Activated CD8-positive, alpha-beta T cell treated with anti-CD3 and anti-CD28 coated beads, Interleukin-2, amount 10 ng/mL, durations not matched to agents 7 days and 5 days (primary cell): ENCODE results near the gene DNASE2B. TPM values are rescaled to one million over a fixed set of nuclear protein-coding genes. Genes with fewer than 3 reads are reported as not detected.
"Not testable (repeated sequence)": the region's sequence is repeated elsewhere in the genome, so short reads cannot be mapped to it uniquely, and the experiment has no call there.

ENCODE experiments used
- ATAC-seq: fragments of 150-1000 bp; cut with Tn5 transposase; one replicate; pipeline ENCODE4 v1.10.0; 2021; ENCODE audit warnings: moderate library complexity
- CTCF ChIA-PET: fragments of 350-600 bp; sonication (Branson Sonifier 250); formaldehyde crosslinking; loops from one replicate; lab custom pipeline; 2021; ENCODE audit warnings: antibody characterized with exemption; lab: Charles Lee
- POLR2A ChIA-PET: fragments of 350-600 bp; sonication (Branson Sonifier 250); formaldehyde crosslinking; loops from one replicate; lab custom pipeline; 2021; ENCODE audit warnings: antibody characterized with exemption; lab: Charles Lee
- DNase-seq: peaks from one replicate; pipeline ENCODE4 v3.0.0-alpha.2; 2020
- H3K27ac Mint-ChIP-seq: one replicate; pipeline ENCODE4 v1.8.0; 2021; ENCODE audit warnings: mild to moderate bottlenecking, mixed read lengths
- H3K27me3 Mint-ChIP-seq: one replicate; pipeline ENCODE4 v1.8.0; 2021; ENCODE audit warnings: low read depth, mixed read lengths
- H3K36me3 Mint-ChIP-seq: one replicate; pipeline ENCODE4 v1.8.0; 2021; ENCODE audit warnings: low read depth, mixed read lengths
- H3K4me1 Mint-ChIP-seq: one replicate; pipeline ENCODE4 v1.8.0; 2021; ENCODE audit warnings: low read depth, mixed read lengths
- H3K4me3 Mint-ChIP-seq: one replicate; pipeline ENCODE4 v1.8.0; 2021; ENCODE audit warnings: mild to moderate bottlenecking, mixed read lengths
- H3K9me3 Mint-ChIP-seq: one replicate; pipeline ENCODE4 v1.8.0; 2022; ENCODE audit warnings: mixed read lengths; ENCODE audit not compliant: insufficient read depth
- total RNA-seq, 2 experiments: library from RNA; stranded (reverse); gene quantifications; one replicate each; pipeline ENCODE4 v1.2.3, GENCODE V29; 2021

Gene DNASE2B
- total RNA-seq, 2 experiments from 2014 or later, result not detected

DNA sequence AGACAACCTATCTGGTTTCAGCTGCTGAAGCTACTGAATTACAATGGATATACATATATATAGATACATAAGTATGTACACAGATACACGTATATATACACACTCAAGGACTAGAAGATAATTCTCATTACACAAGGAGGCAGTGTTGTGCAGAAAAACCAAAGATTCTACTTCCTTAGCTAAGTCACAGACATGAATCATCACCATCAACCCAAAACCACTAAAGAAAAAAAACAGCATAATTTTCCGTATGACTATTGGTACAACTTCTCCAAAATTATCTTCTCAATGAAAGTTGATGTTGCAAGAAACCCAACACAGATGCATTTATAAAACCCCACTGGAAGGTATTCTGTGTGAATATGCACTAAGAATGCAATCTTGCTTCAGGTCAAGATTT, 44.0 kb downstream of the DNASE2B start:
- CTCF ChIA-PET, result interaction anchor here (0.6 to 4.9 kb wide), 40 partner anchors 9 to 620 kb away, joined by 3 to 36 read pairs (median 5); partner anchors contain the start of genes CTBS, GNG5, PRKACB and RPF1
- DNase-seq, result peak; percentile 32
- peaks cover 11% of the 10 kb centered on the region for H3K9me3 Mint-ChIP-seq
- POLR2A ChIA-PET, result interaction anchor here (2.6 to 2.8 kb wide), 2 partner anchors 64 to 132 kb away, joined by 9 to 10 read pairs; partner anchors contain the start of genes CTBS, GNG5 and SPATA1
- peaks cover 16% of the 10 kb centered on the region for H3K27me3 Mint-ChIP-seq
- peaks cover 21% of the 10 kb centered on the region for H3K4me1 Mint-ChIP-seq
- peak; percentile 98 for ATAC-seq
- peak overlapping the region; percentile 37 for H3K4me3 Mint-ChIP-seq
- H3K36me3 Mint-ChIP-seq, result no peaks in the 10 kb centered on the region
- H3K27ac Mint-ChIP-seq, result peak overlapping the region; percentile 59

DNA sequence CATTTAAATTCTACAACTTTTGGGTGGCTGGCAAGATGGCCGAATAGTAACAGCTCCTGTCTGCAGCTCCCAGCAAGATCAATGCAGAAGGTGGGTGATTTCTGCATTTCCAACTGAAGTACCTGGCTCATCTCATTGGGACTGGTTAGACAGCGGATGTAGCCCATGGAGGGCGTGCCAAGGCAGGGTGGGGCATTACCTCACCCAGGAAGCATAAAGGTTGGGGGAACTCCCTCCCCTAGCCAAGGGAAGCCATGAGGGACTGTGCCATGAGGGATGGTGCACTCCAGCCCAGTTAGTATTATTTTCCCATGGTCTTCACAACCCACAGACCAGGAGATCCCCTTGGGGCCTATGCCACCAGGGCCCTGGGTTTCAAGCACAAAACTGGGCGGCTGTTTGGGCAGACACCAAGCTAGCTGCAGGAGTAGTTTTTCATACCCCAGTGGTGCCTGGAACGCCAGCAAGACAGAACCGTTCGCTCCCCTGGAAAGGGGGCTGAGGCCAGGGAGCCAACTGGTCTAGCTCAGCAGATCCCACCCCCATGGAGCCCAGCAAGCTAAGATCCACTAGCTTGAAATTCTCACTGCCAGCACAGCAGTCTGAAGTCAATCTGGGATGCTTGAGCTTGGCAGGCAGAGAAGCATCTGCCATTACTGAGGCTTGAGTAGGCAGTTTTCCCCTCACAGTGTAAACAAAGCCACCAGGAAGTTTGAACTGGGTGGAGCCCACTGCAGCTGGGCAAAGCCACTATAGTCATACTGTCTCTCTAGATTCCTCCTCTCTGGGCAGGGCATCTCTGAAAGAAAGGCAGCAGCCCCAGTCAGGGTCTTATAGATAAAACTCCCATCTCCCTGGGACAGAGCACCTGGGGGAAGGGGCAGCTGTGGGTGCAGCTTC, 44.7 kb downstream of the DNASE2B start:
- peaks cover 21% of the 10 kb centered on the region for H3K4me1 Mint-ChIP-seq
- H3K27me3 Mint-ChIP-seq, result peaks cover 17% of the 10 kb centered on the region
- peak; percentile 43 for DNase-seq
- POLR2A ChIA-PET, result interaction anchor here (0.7 to 2.8 kb wide), 3 partner anchors 37 to 131 kb away, joined by 3 to 10 read pairs (median 9); partner anchors contain the start of genes CTBS, GNG5 and SPATA1
- CTCF ChIA-PET, result interaction anchor here (0.6 to 4.9 kb wide), 39 partner anchors 9 to 619 kb away, joined by 3 to 36 read pairs (median 5); partner anchors contain the start of genes CTBS, GNG5, PRKACB and RPF1
- not testable (repeated sequence) for H3K36me3 Mint-ChIP-seq
- H3K27ac Mint-ChIP-seq, result peak overlapping the region; percentile 58
- peaks cover 11% of the 10 kb centered on the region for H3K9me3 Mint-ChIP-seq
- ATAC-seq, result peak; percentile 43
- peak overlapping the region; percentile 37 for H3K4me3 Mint-ChIP-seq

DNA sequence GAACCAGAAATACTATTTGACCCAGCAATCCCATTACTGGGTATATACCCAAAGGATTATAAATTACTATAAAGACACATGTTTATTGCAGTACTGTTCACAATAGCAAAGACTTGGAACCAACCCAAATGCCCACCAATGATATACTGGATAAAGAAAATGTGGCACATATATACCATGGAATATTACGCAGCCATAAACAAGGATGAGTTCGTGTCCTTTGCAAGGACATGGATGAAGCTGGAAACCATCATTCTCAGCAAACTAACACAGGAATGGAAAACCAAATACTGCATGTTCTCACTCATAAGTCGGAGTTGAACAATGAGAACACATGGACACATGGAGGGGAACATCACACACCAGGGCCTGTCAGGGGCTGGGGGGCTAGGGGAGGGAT, 50.4 kb downstream of the DNASE2B start:
- H3K4me1 Mint-ChIP-seq, H3K36me3 Mint-ChIP-seq, H3K4me3 Mint-ChIP-seq, POLR2A ChIA-PET, DNase-seq, H3K27ac Mint-ChIP-seq, ATAC-seq: not testable (repeated sequence)
- H3K27me3 Mint-ChIP-seq, result peaks cover 15% of the 10 kb centered on the region
- peaks cover 11% of the 10 kb centered on the region for H3K9me3 Mint-ChIP-seq
- CTCF ChIA-PET, result interaction anchor here (1.3 kb wide), 1 partner anchor 16 kb away, joined by 4 read pairs; no protein-coding TSS in a partner anchor

DNA sequence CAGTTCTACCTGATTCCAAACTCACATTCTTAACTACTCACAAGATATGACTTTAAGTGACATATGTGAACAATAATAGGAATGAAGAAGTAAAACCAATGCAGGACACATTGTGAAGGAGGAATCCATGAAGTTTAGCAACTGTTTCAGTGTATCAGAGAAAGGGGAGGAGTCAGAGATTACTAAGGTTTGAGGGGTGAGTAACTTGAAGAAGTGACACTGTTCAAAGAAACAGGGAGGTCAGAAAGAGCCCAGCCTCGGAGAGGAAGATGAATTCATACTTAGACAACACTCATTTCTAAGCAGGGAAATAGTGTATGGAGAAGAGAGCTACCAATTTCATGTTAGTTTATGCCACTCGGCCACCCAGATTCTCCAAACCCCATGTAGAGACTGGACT, 52.6 kb downstream of the DNASE2B start:
- POLR2A ChIA-PET, result no interaction called here
- CTCF ChIA-PET, result interaction anchor here (1.3 to 2.4 kb wide), 2 partner anchors 8 to 331 kb away, joined by 3 to 11 read pairs; no protein-coding TSS in a partner anchor
- H3K27ac Mint-ChIP-seq, result no peak overlapping the region
- H3K4me3 Mint-ChIP-seq, result no peak overlapping the region
- DNase-seq (no peak), ATAC-seq (no peak)
- H3K9me3 Mint-ChIP-seq, result peaks cover 9% of the 10 kb centered on the region
- H3K4me1 Mint-ChIP-seq, result no peaks in the 10 kb centered on the region
- no peaks in the 10 kb centered on the region for H3K36me3 Mint-ChIP-seq
- peaks cover 15% of the 10 kb centered on the region for H3K27me3 Mint-ChIP-seq

DNA sequence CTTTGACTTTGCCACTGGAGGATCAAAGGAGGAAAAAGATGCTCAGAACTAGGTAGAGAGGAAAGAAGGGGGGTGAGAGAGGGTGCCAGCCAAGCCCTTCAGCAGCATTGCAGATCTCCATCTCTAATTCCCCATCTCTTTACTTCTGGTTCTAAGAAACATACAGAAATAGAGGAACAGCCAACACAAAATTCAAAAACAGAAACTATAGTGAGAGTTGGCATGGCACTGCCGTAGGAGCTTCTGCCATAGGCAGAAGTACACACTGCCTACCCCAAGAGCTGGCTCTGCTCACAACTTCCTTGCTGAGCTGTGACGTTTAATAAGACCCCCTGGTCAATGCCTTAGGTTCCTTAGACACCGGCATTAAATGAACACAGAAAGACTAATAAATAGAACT, 54.2 kb downstream of the DNASE2B start:
- CTCF ChIA-PET, result interaction anchor here (2.4 kb wide), 1 partner anchor 10 kb away, joined by 11 read pairs; no protein-coding TSS in a partner anchor
- Mint-ChIP-seq H3K4me3 (no peak overlapping the region), H3K27me3 (peaks cover 12% of the 10 kb centered on the region), H3K27ac (no peak overlapping the region), H3K4me1 (no peaks in the 10 kb centered on the region), H3K36me3 (no peaks in the 10 kb centered on the region), H3K9me3 (no peaks in the 10 kb centered on the region)
- ATAC-seq (no peak), DNase-seq (no peak)
- POLR2A ChIA-PET, result no interaction called here

DNA sequence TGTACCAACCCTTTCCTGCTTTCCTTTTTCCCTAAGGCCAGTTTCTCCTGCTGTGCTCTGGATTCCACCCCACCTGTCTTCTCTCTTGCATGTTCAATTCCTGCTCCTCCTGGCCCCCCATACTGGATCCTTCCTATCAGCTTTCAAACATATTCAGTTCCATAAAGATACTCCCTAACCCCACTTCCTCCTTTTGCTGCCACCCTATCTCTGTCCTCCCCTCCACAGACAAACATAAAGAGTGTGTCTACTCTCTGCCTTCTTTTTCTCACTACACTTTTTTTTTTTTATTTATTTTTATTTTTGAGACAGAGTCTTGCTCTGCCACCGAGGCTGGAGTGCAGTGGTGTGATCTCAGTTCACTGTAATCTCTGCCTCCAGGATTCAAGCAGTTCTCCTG, 63.8 kb downstream of the DNASE2B start:
- Mint-ChIP-seq H3K27ac (no peak overlapping the region), H3K4me1 (no peaks in the 10 kb centered on the region), H3K36me3 (no peaks in the 10 kb centered on the region), H3K9me3 (no peaks in the 10 kb centered on the region), H3K27me3 (peaks cover 23% of the 10 kb centered on the region), H3K4me3 (no peak overlapping the region)
- no peak for DNase-seq
- CTCF ChIA-PET, result interaction anchor here (1.5 kb wide), 1 partner anchor 13 kb away, joined by 3 read pairs; no protein-coding TSS in a partner anchor
- POLR2A ChIA-PET, result no interaction called here
- no peak for ATAC-seq

Other genes starting within 250 kb of the DNASE2B start
- under 1 TPM in 1 of 2 experiments, not detected in 1; 0.29 TPM for gene SAMD13, start 96.8 kb upstream of the DNASE2B start, total RNA-seq
- 10 to 100 TPM; 41.6 to 44.1 TPM for gene RPF1, start 80.8 kb downstream of the DNASE2B start, total RNA-seq
- gene SPATA1, start 107.9 kb downstream of the DNASE2B start, total RNA-seq, result 1 to 10 TPM; 3.3 to 3.4 TPM
- gene GNG5, start 108.1 kb downstream of the DNASE2B start, total RNA-seq, result 100 to 1,000 TPM in 1 of 2 experiments, 10 to 100 TPM in 1; 99.0 to 106 TPM
- gene CTBS, start 176.0 kb downstream of the DNASE2B start, total RNA-seq, result 10 to 100 TPM; 12.3 to 12.7 TPM